ENCODE measurements around the gene CAVIN4. TPM values are rescaled to one million over a fixed set of nuclear protein-coding genes. Genes with fewer than 3 reads are reported as not detected.
A peak's percentile ranks its signal among the peaks of the same experiment; 100 is the strongest.

Gene CAVIN4
- total RNA-seq, 1 experiment from 2014 or later, result 0.82 TPM

- Histone ChIP-seq H3K4me3 (no peak overlapping the region), H3K27me3 (no peaks in the 10 kb centered on the region), H3K9me3 (no peaks in the 10 kb centered on the region), H3K36me3 (0 out of 2 replicates have a peak, but pooled peaks cover 3% of the 10 kb centered on the region)
- DNase-seq, result no peak
Measured at GRCh38 chr9:100583014-100583802, 5.3 kb downstream of the CAVIN4 start.

- H3K4me3 ChIP-seq, result no peak overlapping the region
- H3K9me3 ChIP-seq, result no peaks in the 10 kb centered on the region
- no peak for DNase-seq
- H3K27me3 ChIP-seq, result no peaks in the 10 kb centered on the region
- H3K36me3 ChIP-seq, result 0 out of 2 replicates have a peak, but pooled peaks cover 3% of the 10 kb centered on the region
Measured at GRCh38 chr9:100584951-100585350, 7.1 kb downstream of the CAVIN4 start.

- Histone ChIP-seq H3K4me3 (no peak overlapping the region), H3K27me3 (no peaks in the 10 kb centered on the region), H3K36me3 (0 out of 2 replicates have a peak, but pooled peaks cover 3% of the 10 kb centered on the region), H3K9me3 (no peaks in the 10 kb centered on the region)
- DNase-seq, result no peak
Measured at GRCh38 chr9:100586093-100586492, 8.2 kb downstream of the CAVIN4 start.

DNA sequence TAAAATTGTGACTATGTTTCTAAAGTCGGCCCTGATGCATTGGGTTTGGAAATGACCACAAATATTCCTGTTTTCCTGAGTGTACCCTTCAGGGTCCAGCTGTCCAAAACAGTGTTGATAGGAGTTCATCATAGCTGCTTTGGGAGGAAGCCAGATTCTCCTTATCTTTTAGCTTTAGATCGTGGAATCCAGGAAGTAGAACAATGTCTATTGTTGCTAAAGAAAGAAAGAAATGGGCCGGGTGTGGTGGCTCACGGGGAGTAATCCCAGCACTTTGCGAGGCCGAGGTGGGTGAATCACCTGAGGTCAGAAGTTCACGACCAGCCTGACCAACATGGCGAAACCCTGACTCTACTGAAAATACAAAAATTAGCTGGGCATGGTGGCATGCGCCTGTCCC lies 9.5 kb downstream of the CAVIN4 start:
- 0 out of 2 replicates have a peak, but pooled peaks cover 3% of the 10 kb centered on the region for H3K36me3 ChIP-seq

GRCh38 chr9:100589582-100589981 lies 11.7 kb downstream of the CAVIN4 start:
- Histone ChIP-seq H3K9me3 (no peaks in the 10 kb centered on the region), H3K4me3 (no peak overlapping the region), H3K27me3 (no peaks in the 10 kb centered on the region), H3K36me3 (0 out of 2 replicates have a peak, but pooled peaks cover 3% of the 10 kb centered on the region)
- no peak for DNase-seq

More for the DNA sequence above, 9.5 kb downstream of the CAVIN4 start:
- Histone ChIP-seq H3K9me3 (no peaks in the 10 kb centered on the region), H3K4me3 (no peak overlapping the region), H3K27me3 (no peaks in the 10 kb centered on the region)
- no peak for DNase-seq

GRCh38 chr9:100590481-100590880 lies 12.6 kb downstream of the CAVIN4 start:
- no peak overlapping the region for H3K4me3 ChIP-seq
- H3K27me3 ChIP-seq, result no peaks in the 10 kb centered on the region
- H3K9me3 ChIP-seq, result no peaks in the 10 kb centered on the region
- peak; percentile 20 for DNase-seq
- H3K36me3 ChIP-seq, result 0 out of 2 replicates have a peak, but pooled peaks cover 3% of the 10 kb centered on the region

DNA sequence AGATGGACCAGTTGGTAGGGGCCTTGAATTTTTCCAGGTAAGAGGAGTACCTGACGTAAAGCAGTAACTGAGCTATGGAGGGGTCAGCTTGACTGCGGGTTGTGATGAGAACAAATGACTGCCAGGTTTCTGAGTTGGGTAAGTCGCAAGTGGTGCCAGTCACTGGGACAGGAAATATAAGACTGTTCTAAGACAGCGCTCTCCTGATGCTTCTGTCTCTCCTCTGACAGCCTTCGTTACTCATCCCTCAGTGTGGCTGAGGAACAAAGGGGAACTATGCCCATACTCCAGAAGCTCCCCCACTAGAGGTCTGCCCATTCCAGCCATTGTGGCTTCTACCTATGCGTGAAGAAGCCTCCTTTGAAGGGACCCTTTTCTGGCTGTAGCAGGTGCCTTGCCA lies 13.3 kb downstream of the CAVIN4 start:
- H3K9me3 ChIP-seq, result no peaks in the 10 kb centered on the region
- no peak overlapping the region for H3K4me3 ChIP-seq
- 0 out of 2 replicates have a peak, but pooled peaks cover 3% of the 10 kb centered on the region for H3K36me3 ChIP-seq
- no peak for DNase-seq
- H3K27me3 ChIP-seq, result peaks cover 3% of the 10 kb centered on the region; the same call in 1 of the 2 replicates

DNA sequence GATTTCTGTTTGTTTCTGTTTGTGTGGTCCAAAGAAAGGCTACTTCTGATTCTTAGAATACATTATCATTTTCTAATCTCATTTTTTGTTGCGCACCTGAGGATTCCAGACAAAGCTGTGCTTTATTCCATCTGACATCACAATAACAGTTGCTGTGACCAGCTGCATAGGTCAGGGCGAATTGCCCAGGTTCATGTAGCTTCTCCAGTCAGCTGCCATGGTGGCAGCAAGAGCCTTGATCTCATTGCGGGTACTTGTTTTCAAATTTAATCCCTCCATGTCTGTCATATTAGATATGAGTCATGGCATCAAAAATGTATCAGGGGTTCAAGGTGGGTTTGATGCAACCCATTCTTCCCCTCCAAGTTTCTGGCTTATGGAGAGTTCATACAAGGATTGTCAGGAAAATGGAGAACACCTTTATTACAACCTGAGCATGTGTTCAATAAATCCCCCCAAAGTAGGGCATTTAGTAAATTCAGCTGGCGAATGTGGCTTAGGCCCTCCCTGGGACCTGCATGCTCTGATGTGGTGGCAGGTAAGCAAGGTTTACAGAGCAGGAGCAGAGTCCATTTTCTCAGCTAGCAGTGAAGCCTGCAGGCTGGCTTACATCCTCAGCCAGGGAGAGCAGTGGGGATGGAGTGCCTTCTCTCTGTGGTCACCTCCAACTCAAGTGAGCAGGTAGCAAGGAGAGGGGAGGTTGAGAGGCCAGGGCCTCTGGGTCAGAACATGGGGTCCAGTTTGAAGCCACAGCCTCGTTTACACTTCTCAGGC lies 13.9 kb downstream of the CAVIN4 start:
- no peak overlapping the region for H3K4me3 ChIP-seq
- no peak for DNase-seq
- H3K36me3 ChIP-seq, result no peaks in the 10 kb centered on the region
- no peaks in the 10 kb centered on the region for H3K9me3 ChIP-seq
- peaks cover 3% of the 10 kb centered on the region for H3K27me3 ChIP-seq

- Histone ChIP-seq H3K4me3 (no peak overlapping the region), H3K36me3 (no peaks in the 10 kb centered on the region), H3K27me3 (peaks cover 9% of the 10 kb centered on the region), H3K9me3 (no peaks in the 10 kb centered on the region)
- DNase-seq, result no peak
Measured at GRCh38 chr9:100595391-100596199, 17.7 kb downstream of the CAVIN4 start.

- Histone ChIP-seq H3K36me3 (no peaks in the 10 kb centered on the region), H3K9me3 (no peaks in the 10 kb centered on the region), H3K4me3 (no peak overlapping the region), H3K27me3 (peaks cover 9% of the 10 kb centered on the region)
- no peak for DNase-seq
Measured at GRCh38 chr9:100597236-100597635, 19.4 kb downstream of the CAVIN4 start.

- peak; percentile 73 for DNase-seq
- H3K9me3 ChIP-seq, result no peaks in the 10 kb centered on the region
- peak overlapping the region; percentile 48 for H3K4me3 ChIP-seq
- H3K27me3 ChIP-seq, result peaks cover 9% of the 10 kb centered on the region
- H3K36me3 ChIP-seq, result no peaks in the 10 kb centered on the region
Measured at GRCh38 chr9:100598641-100599145, 20.8 kb downstream of the CAVIN4 start.

DNA sequence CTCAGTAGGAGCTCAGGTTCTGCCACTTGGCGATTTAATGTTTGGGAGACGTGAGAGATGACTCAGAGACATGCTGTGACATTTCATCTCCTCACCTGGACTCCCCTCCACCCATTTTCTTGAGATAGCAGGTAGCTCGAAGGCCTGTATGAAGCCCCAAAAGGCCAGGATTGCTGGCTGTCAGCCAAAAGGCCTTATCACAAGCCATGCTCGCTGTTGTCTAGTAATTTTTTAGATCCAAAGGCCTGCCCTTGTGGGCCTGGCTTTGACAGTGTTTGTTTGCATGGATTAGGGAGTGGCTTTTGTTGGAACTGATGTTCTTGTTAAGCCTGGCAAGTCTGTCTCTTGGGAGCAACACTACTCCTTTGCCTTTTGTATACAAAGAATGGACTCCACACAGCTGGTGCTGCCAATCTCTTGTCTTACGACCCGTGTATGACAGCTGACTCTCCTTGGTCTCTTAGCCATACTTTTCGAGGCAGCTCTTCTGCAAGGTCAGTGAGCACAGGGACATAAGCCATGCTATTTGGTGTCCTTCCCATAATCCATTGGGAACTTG lies 22.7 kb downstream of the CAVIN4 start:
- H3K4me3 ChIP-seq, result no peak overlapping the region
- no peak for DNase-seq
- H3K27me3 ChIP-seq, result peaks cover 9% of the 10 kb centered on the region
- no peaks in the 10 kb centered on the region for H3K36me3 ChIP-seq
- no peaks in the 10 kb centered on the region for H3K9me3 ChIP-seq

- Histone ChIP-seq H3K4me3 (no peak overlapping the region), H3K9me3 (no peaks in the 10 kb centered on the region), H3K27me3 (peaks cover 6% of the 10 kb centered on the region; the same call in 1 of the 2 replicates), H3K36me3 (no peaks in the 10 kb centered on the region)
- DNase-seq, result peak; percentile 41
Measured at GRCh38 chr9:100601216-100601615, 23.3 kb downstream of the CAVIN4 start.

DNA sequence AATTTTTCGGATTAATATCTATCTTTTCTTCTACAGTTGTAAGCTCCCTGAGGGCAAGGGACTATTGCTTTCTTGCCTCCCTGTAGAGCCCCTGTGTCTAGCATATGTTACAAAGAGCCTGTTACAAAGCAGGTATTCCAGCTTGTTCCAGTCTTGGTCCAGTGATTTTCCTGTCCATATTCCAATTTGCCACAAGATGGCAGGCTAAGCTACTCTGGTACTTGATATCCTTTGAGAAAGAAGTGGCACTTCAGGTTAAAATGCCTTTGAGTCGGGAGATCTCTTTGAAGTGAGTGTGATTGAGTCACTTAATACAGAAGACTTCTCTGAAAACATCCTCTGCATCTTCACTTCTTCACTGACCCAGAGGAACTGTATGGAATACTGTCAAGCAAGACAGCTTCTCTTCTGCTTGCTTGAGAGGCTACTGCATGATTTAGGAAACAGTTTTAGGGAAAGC lies 24.5 kb downstream of the CAVIN4 start:
- H3K4me3 ChIP-seq, result no peak overlapping the region
- H3K9me3 ChIP-seq, result no peaks in the 10 kb centered on the region
- no peak for DNase-seq
- peaks cover 8% of the 10 kb centered on the region for H3K27me3 ChIP-seq
- H3K36me3 ChIP-seq, result no peaks in the 10 kb centered on the region

GRCh38 chr9:100605405-100605804 lies 27.5 kb downstream of the CAVIN4 start:
- DNase-seq, result no peak
- Histone ChIP-seq H3K27me3 (peaks cover 3% of the 10 kb centered on the region; the same call in 1 of the 2 replicates), H3K36me3 (no peaks in the 10 kb centered on the region)

DNA sequence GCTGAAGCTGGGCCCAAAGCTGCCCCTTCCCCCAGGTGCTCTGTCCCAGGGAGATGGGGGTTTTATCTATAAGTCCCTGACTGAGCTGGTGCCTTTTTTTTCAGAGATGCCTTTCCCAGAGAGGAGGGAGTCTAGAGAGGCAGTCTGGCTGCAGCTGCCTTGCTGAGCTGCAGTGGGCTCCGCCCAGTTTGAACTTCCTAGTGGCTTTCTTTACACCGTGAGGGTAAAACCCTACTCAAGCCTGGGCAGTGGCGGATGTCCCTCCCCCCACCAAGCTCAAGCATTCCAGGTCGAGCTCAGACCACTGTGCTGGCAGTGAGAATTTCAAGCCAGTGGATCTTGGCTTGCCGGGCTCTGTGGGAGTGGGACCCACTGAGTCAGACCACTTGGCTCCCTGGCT lies 41.3 kb downstream of the CAVIN4 start:
- H3K9me3 ChIP-seq, result no peaks in the 10 kb centered on the region

More at GRCh38 chr9:100605405-100605804, 27.5 kb downstream of the CAVIN4 start:
- H3K4me3 ChIP-seq, result no peak overlapping the region
- no peaks in the 10 kb centered on the region for H3K9me3 ChIP-seq

More for the DNA sequence above, 41.3 kb downstream of the CAVIN4 start:
- Histone ChIP-seq H3K4me3 (no peak overlapping the region), H3K36me3 (no peaks in the 10 kb centered on the region), H3K27me3 (no peaks in the 10 kb centered on the region)
- DNase-seq, result no peak
